WERI-Rb-1 (cell line): ENCODE data around the gene SBDS.

Source experiments
- DNase-seq: peaks from one replicate; pipeline ENCODE4 v3.0.0-alpha.2; 2020
- H3K27ac ChIP-seq: fragments of 250-450 bp; sonication (Bioruptor Pico); 2 replicates; pipeline ENCODE4 v1.5.1; 2020; ENCODE audit warnings: mild to moderate bottlenecking, moderate library complexity
- H3K27me3 ChIP-seq: fragments of 250-450 bp; sonication (Bioruptor Pico); 2 replicates; pipeline ENCODE4 v1.5.1; 2021; ENCODE audit warnings: mild to moderate bottlenecking, low read depth, moderate library complexity; ENCODE audit not compliant: insufficient read depth, severe bottlenecking
- H3K36me3 ChIP-seq: fragments of 250-450 bp; sonication (Bioruptor Pico); 2 replicates; pipeline ENCODE4 v1.5.1; 2020; ENCODE audit warnings: mild to moderate bottlenecking, moderate library complexity
- H3K4me3 ChIP-seq: 2 replicates; pipeline ENCODE4 v1.5.1; 2011; ENCODE audit warnings: low read depth, mild to moderate bottlenecking, control low read depth, low read length
- H3K9me3 ChIP-seq: fragments of 250-450 bp; sonication (Bioruptor Pico); 2 replicates; pipeline ENCODE4 v1.5.1; 2021; ENCODE audit warnings: mild to moderate bottlenecking, moderate library complexity; ENCODE audit not compliant: severe bottlenecking
- TF ChIP-seq, protein P1 (sequence below): IDR thresholded peaks from 2 replicates; pipeline ENCODE4 v1.5.1; 2011; ENCODE audit warnings: low read depth, mild to moderate bottlenecking, control low read depth, inconsistent platforms, low read length

The SBDS gene

GRCh38 chr7:66950763-66951162, 44.6 kb downstream of the SBDS start:
- peak; percentile 67 for DNase-seq
- Histone ChIP-seq H3K27me3 (no peaks in the 10 kb centered on the region), H3K27ac (peak overlapping the region; percentile 50), H3K36me3 (peaks cover 65% of the 10 kb centered on the region), H3K9me3 (no peaks in the 10 kb centered on the region), H3K4me3 (no peak overlapping the region)
- TF ChIP-seq, protein P1, sequence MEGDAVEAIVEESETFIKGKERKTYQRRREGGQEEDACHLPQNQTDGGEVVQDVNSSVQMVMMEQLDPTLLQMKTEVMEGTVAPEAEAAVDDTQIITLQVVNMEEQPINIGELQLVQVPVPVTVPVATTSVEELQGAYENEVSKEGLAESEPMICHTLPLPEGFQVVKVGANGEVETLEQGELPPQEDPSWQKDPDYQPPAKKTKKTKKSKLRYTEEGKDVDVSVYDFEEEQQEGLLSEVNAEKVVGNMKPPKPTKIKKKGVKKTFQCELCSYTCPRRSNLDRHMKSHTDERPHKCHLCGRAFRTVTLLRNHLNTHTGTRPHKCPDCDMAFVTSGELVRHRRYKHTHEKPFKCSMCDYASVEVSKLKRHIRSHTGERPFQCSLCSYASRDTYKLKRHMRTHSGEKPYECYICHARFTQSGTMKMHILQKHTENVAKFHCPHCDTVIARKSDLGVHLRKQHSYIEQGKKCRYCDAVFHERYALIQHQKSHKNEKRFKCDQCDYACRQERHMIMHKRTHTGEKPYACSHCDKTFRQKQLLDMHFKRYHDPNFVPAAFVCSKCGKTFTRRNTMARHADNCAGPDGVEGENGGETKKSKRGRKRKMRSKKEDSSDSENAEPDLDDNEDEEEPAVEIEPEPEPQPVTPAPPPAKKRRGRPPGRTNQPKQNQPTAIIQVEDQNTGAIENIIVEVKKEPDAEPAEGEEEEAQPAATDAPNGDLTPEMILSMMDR: peak; percentile 23; the same call in 1 of the 2 replicates

DNA sequence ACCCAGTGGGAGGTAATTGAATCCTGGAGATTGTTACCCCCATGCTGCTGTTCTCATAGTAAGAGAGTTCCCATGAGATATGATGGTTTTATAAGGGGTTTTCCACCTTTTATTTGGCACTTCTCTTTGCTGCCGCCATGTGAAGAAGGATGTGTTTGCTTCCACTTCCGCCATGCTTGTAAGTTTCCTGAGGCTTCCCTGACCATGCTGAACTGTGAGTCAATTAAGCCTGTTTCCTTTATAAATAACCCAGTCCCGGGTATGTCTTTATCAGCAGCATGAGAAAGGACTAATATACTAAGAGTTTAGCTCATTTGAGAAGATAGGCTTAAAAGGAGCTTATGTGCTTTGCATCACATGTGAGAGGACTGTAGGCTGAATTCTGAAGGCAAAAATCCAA, 45.1 kb downstream of the SBDS start:
- Histone ChIP-seq H3K36me3 (peaks cover 65% of the 10 kb centered on the region), H3K27me3 (no peaks in the 10 kb centered on the region), H3K9me3 (no peaks in the 10 kb centered on the region), H3K4me3 (no peak overlapping the region; the same call in 1 of the 2 replicates), H3K27ac (peak overlapping the region; percentile 50)
- peak; percentile 28 for DNase-seq
- TF ChIP-seq, protein P1: no peak

- no peaks in the 10 kb centered on the region for H3K9me3 ChIP-seq
- peaks cover 64% of the 10 kb centered on the region for H3K36me3 ChIP-seq
- H3K27me3 ChIP-seq: no peaks in the 10 kb centered on the region
- no peak overlapping the region for H3K27ac ChIP-seq
- TF ChIP-seq, protein P1: no peak
- H3K4me3 ChIP-seq: no peak overlapping the region
- no peak for DNase-seq
Measured at GRCh38 chr7:66948480-66949109, 46.8 kb downstream of the SBDS start.

- Histone ChIP-seq H3K36me3 (peaks cover 63% of the 10 kb centered on the region), H3K27me3 (no peaks in the 10 kb centered on the region), H3K4me3 (no peak overlapping the region), H3K9me3 (no peaks in the 10 kb centered on the region), H3K27ac (no peak overlapping the region)
- no peak for DNase-seq
- TF ChIP-seq, protein P1: no peak
Measured at GRCh38 chr7:66946545-66946944, 48.8 kb downstream of the SBDS start.

GRCh38 chr7:66939325-66939724, 56.1 kb downstream of the SBDS start:
- H3K9me3 ChIP-seq: no peaks in the 10 kb centered on the region
- peaks cover 23% of the 10 kb centered on the region for H3K36me3 ChIP-seq
- TF ChIP-seq, protein P1: no peak
- H3K4me3 ChIP-seq: no peak overlapping the region
- DNase-seq: no peak
- no peak overlapping the region for H3K27ac ChIP-seq
- no peaks in the 10 kb centered on the region for H3K27me3 ChIP-seq

GRCh38 chr7:66937940-66938339, 57.4 kb downstream of the SBDS start:
- DNase-seq: no peak
- Histone ChIP-seq H3K4me3 (no peak overlapping the region), H3K27me3 (no peaks in the 10 kb centered on the region), H3K27ac (no peak overlapping the region), H3K36me3 (peaks cover 13% of the 10 kb centered on the region), H3K9me3 (no peaks in the 10 kb centered on the region)
- TF ChIP-seq, protein P1: no peak
